Measurements from ENCODE around the gene APP.

The APP gene

GRCh38 chr21:25964926-25965325 is 205.6 kb downstream of the APP start:
- Mint-ChIP-seq H3K36me3 (peaks cover 13% of the 10 kb centered on the region), H3K4me1 (peaks cover 25% of the 10 kb centered on the region), H3K27ac (no peak overlapping the region), H3K27me3 (no peaks in the 10 kb centered on the region), H3K4me3 (no peak overlapping the region), H3K9me3 (no peaks in the 10 kb centered on the region)
- no peak for ATAC-seq

GRCh38 chr21:25964015-25964414 is 206.6 kb downstream of the APP start:
- Mint-ChIP-seq H3K27me3 (no peaks in the 10 kb centered on the region), H3K9me3 (no peaks in the 10 kb centered on the region), H3K4me1 (peaks cover 25% of the 10 kb centered on the region), H3K4me3 (no peak overlapping the region), H3K27ac (no peak overlapping the region), H3K36me3 (peaks cover 7% of the 10 kb centered on the region)
- no peak for ATAC-seq

GRCh38 chr21:25963181-25963580 is 207.4 kb downstream of the APP start:
- Mint-ChIP-seq H3K9me3 (no peaks in the 10 kb centered on the region), H3K4me3 (no peak overlapping the region), H3K4me1 (peaks cover 25% of the 10 kb centered on the region), H3K27ac (no peak overlapping the region), H3K27me3 (no peaks in the 10 kb centered on the region), H3K36me3 (peaks cover 13% of the 10 kb centered on the region)
- no peak for ATAC-seq

GRCh38 chr21:25961042-25961441 is 209.5 kb downstream of the APP start:
- Mint-ChIP-seq H3K27me3 (no peaks in the 10 kb centered on the region), H3K27ac (peak overlapping the region; percentile 2), H3K4me3 (no peak overlapping the region), H3K4me1 (peaks cover 12% of the 10 kb centered on the region), H3K9me3 (no peaks in the 10 kb centered on the region), H3K36me3 (peaks cover 13% of the 10 kb centered on the region)
- ATAC-seq: no peak

GRCh38 chr21:25960402-25960801 is 210.2 kb downstream of the APP start:
- Mint-ChIP-seq H3K27ac (no peak overlapping the region), H3K36me3 (peaks cover 13% of the 10 kb centered on the region), H3K4me1 (peaks cover 12% of the 10 kb centered on the region), H3K4me3 (no peak overlapping the region), H3K27me3 (no peaks in the 10 kb centered on the region), H3K9me3 (no peaks in the 10 kb centered on the region)
- ATAC-seq: no peak

GRCh38 chr21:25959799-25960198 is 210.8 kb downstream of the APP start:
- Mint-ChIP-seq H3K4me1 (peaks cover 12% of the 10 kb centered on the region), H3K27me3 (no peaks in the 10 kb centered on the region), H3K36me3 (peaks cover 15% of the 10 kb centered on the region), H3K9me3 (no peaks in the 10 kb centered on the region), H3K4me3 (no peak overlapping the region), H3K27ac (no peak overlapping the region)
- ATAC-seq: no peak

GRCh38 chr21:25956993-25957714 is 213.4 kb downstream of the APP start:
- Mint-ChIP-seq H3K9me3 (no peaks in the 10 kb centered on the region), H3K4me3 (no peak overlapping the region), H3K4me1 (peaks cover 12% of the 10 kb centered on the region), H3K27ac (no peak overlapping the region), H3K27me3 (no peaks in the 10 kb centered on the region), H3K36me3 (peaks cover 25% of the 10 kb centered on the region)
- no peak for ATAC-seq

GRCh38 chr21:25955646-25956045 is 214.9 kb downstream of the APP start:
- Mint-ChIP-seq H3K36me3 (peaks cover 33% of the 10 kb centered on the region), H3K4me3 (no peak overlapping the region), H3K9me3 (no peaks in the 10 kb centered on the region), H3K4me1 (no peaks in the 10 kb centered on the region), H3K27ac (no peak overlapping the region), H3K27me3 (no peaks in the 10 kb centered on the region)
- no peak for ATAC-seq

GRCh38 chr21:25953659-25954058 is 216.9 kb downstream of the APP start:
- ATAC-seq: no peak
- Mint-ChIP-seq H3K27me3 (no peaks in the 10 kb centered on the region), H3K4me1 (no peaks in the 10 kb centered on the region), H3K27ac (no peak overlapping the region), H3K4me3 (no peak overlapping the region), H3K36me3 (peaks cover 32% of the 10 kb centered on the region), H3K9me3 (no peaks in the 10 kb centered on the region)

GRCh38 chr21:25953196-25953595 is 217.4 kb downstream of the APP start:
- ATAC-seq: no peak
- no peak overlapping the region for H3K27ac Mint-ChIP-seq
- H3K36me3 Mint-ChIP-seq: peaks cover 30% of the 10 kb centered on the region
- no peaks in the 10 kb centered on the region for H3K27me3 Mint-ChIP-seq
- no peak overlapping the region for H3K4me3 Mint-ChIP-seq
- H3K9me3 Mint-ChIP-seq: no peaks in the 10 kb centered on the region
- H3K4me1 Mint-ChIP-seq: no peaks in the 10 kb centered on the region

- H3K36me3 Mint-ChIP-seq: peaks cover 30% of the 10 kb centered on the region
Measured at GRCh38 chr21:25952306-25952705, 218.3 kb downstream of the APP start.

GRCh38 chr21:25949701-25950100 is 220.9 kb downstream of the APP start:
- ATAC-seq: no peak
- no peaks in the 10 kb centered on the region for H3K9me3 Mint-ChIP-seq
- H3K36me3 Mint-ChIP-seq: peaks cover 33% of the 10 kb centered on the region
- H3K27me3 Mint-ChIP-seq: no peaks in the 10 kb centered on the region
- no peak overlapping the region for H3K27ac Mint-ChIP-seq
- no peaks in the 10 kb centered on the region for H3K4me1 Mint-ChIP-seq
- H3K4me3 Mint-ChIP-seq: no peak overlapping the region

More at GRCh38 chr21:25952306-25952705, 218.3 kb downstream of the APP start:
- H3K4me1 Mint-ChIP-seq: no peaks in the 10 kb centered on the region
- ATAC-seq: no peak
- no peaks in the 10 kb centered on the region for H3K27me3 Mint-ChIP-seq
- H3K27ac Mint-ChIP-seq: no peak overlapping the region
- no peak overlapping the region for H3K4me3 Mint-ChIP-seq
- no peaks in the 10 kb centered on the region for H3K9me3 Mint-ChIP-seq

GRCh38 chr21:25944672-25945213 is 225.8 kb downstream of the APP start:
- H3K4me1 Mint-ChIP-seq: no peaks in the 10 kb centered on the region
- H3K36me3 Mint-ChIP-seq: peaks cover 7% of the 10 kb centered on the region
- no peak overlapping the region for H3K27ac Mint-ChIP-seq
- H3K27me3 Mint-ChIP-seq: no peaks in the 10 kb centered on the region
- ATAC-seq: no peak
- no peak overlapping the region for H3K4me3 Mint-ChIP-seq
- no peaks in the 10 kb centered on the region for H3K9me3 Mint-ChIP-seq

- H3K27me3 Mint-ChIP-seq: no peaks in the 10 kb centered on the region
- H3K36me3 Mint-ChIP-seq: peaks cover 7% of the 10 kb centered on the region
- H3K27ac Mint-ChIP-seq: no peak overlapping the region
- H3K4me1 Mint-ChIP-seq: no peaks in the 10 kb centered on the region
- H3K9me3 Mint-ChIP-seq: no peaks in the 10 kb centered on the region
- H3K4me3 Mint-ChIP-seq: no peak overlapping the region
- no peak for ATAC-seq
Measured at GRCh38 chr21:25944082-25944481, 226.5 kb downstream of the APP start.

- Mint-ChIP-seq H3K9me3 (no peaks in the 10 kb centered on the region), H3K4me3 (no peak overlapping the region), H3K27ac (no peak overlapping the region), H3K4me1 (no peaks in the 10 kb centered on the region), H3K27me3 (no peaks in the 10 kb centered on the region), H3K36me3 (peaks cover 7% of the 10 kb centered on the region)
- ATAC-seq: no peak
Measured at GRCh38 chr21:25942135-25942534, 228.4 kb downstream of the APP start.

- H3K27me3 Mint-ChIP-seq: no peaks in the 10 kb centered on the region
- no peak for ATAC-seq
Measured at GRCh38 chr21:25939396-25939761, 231.2 kb downstream of the APP start.

More at GRCh38 chr21:25939396-25939761, 231.2 kb downstream of the APP start:
- Mint-ChIP-seq H3K9me3 (no peaks in the 10 kb centered on the region), H3K4me3 (no peak overlapping the region), H3K36me3 (no peaks in the 10 kb centered on the region), H3K27ac (no peak overlapping the region), H3K4me1 (no peaks in the 10 kb centered on the region)
